IPS DF 6.9 (cell line): ENCODE results near the gene PLXDC1.

Source experiments
- DNase-seq: peaks from one replicate; pipeline ENCODE4 v3.0.0-alpha.2; 2013; ENCODE audit warnings: low read depth, low spot score
- H3K27ac ChIP-seq: one replicate; pipeline ENCODE4 v1.5.1; 2013; ENCODE audit warnings: low read length, control low read depth
- H3K27me3 ChIP-seq: 2 replicates; pipeline ENCODE4 v1.6.1; 2013; ENCODE audit warnings: mild to moderate bottlenecking, low read length; ENCODE audit not compliant: control insufficient read depth, insufficient read depth
- H3K36me3 ChIP-seq: 2 replicates; pipeline ENCODE4 v1.6.1; 2013; ENCODE audit warnings: low read length; ENCODE audit not compliant: control insufficient read depth, insufficient read depth
- H3K4me1 ChIP-seq: 2 replicates; pipeline ENCODE4 v1.6.1; 2013; ENCODE audit warnings: low read length; ENCODE audit not compliant: control insufficient read depth, insufficient read depth
- H3K4me3 ChIP-seq: 2 replicates; pipeline ENCODE4 v1.5.1; 2013; ENCODE audit warnings: mild to moderate bottlenecking, low read length
- H3K9me3 ChIP-seq: 2 replicates; pipeline ENCODE4 v1.6.1; 2013; ENCODE audit warnings: low read length, inconsistent platforms; ENCODE audit not compliant: control insufficient read depth, insufficient read depth
- WGBS: extraction: QIAGEN DNeasy Blood & Tissue Kit; methylation state at CpG from one replicate; pipeline ENCODE4 v1.1.7; 2013; ENCODE audit warnings: mixed read lengths, missing lambda C conversion rate; ENCODE audit not compliant: insufficient read length, insufficient coverage; 5-methylcytosine and 5-hydroxymethylcytosine counted together

PLXDC1 gene

GRCh38 chr17:39084558-39084957 lies 66.9 kb downstream of the PLXDC1 start:
- Histone ChIP-seq H3K27me3 (no peaks in the 10 kb centered on the region), H3K4me1 (no peaks in the 10 kb centered on the region; the same call in 1 of the 2 replicates), H3K4me3 (no peak overlapping the region), H3K9me3 (no peaks in the 10 kb centered on the region), H3K36me3 (no peaks in the 10 kb centered on the region), H3K27ac (no peak overlapping the region)
- WGBS = no CpG with 5 or more reads among the region's 11 CpGs
- no peak for DNase-seq

- H3K27ac ChIP-seq = no peak overlapping the region
- WGBS = no CpG with 5 or more reads among the region's 5 CpGs
- no peaks in the 10 kb centered on the region; the same call in 1 of the 2 replicates for H3K4me1 ChIP-seq
- no peaks in the 10 kb centered on the region for H3K9me3 ChIP-seq
- H3K36me3 ChIP-seq = no peaks in the 10 kb centered on the region
- no peak for DNase-seq
- no peaks in the 10 kb centered on the region for H3K27me3 ChIP-seq
- no peak overlapping the region for H3K4me3 ChIP-seq
Observed at GRCh38 chr17:39083270-39083669, 68.2 kb downstream of the PLXDC1 start.

- no peaks in the 10 kb centered on the region; the same call in 1 of the 2 replicates for H3K4me1 ChIP-seq
- no peak overlapping the region for H3K27ac ChIP-seq
- no peaks in the 10 kb centered on the region for H3K9me3 ChIP-seq
- WGBS = no CpG with 5 or more reads among the region's 1 CpG
- H3K4me3 ChIP-seq = no peak overlapping the region
- no peak for DNase-seq
- no peaks in the 10 kb centered on the region for H3K27me3 ChIP-seq
- H3K36me3 ChIP-seq = no peaks in the 10 kb centered on the region
Observed at GRCh38 chr17:39082482-39082881, 69.0 kb downstream of the PLXDC1 start.

DNA sequence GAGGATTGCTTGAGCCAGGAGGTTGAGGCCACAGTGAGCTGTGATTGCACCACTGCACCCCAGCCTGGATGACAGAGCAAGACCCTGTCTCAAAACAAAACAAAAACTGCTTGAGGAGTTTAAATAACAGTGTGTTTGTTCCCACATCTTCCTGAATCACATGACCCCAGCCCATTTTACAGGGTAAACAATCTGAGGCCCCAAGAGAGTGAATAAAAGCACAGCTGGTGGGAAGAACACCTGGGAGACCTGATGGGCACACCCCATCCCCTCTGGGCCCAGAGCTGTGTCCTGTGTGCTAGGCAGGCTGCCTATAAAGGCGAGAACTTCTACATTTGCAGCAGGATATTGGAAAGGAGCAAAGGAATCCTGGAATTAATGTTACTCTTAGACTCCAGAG lies 69.6 kb downstream of the PLXDC1 start:
- H3K27me3 ChIP-seq = no peaks in the 10 kb centered on the region

GRCh38 chr17:39080421-39081078 lies 70.9 kb downstream of the PLXDC1 start:
- no peaks in the 10 kb centered on the region for H3K36me3 ChIP-seq
- no peak overlapping the region for H3K27ac ChIP-seq
- DNase-seq = no peak
- H3K27me3 ChIP-seq = no peaks in the 10 kb centered on the region
- H3K4me1 ChIP-seq = no peaks in the 10 kb centered on the region; the same call in 1 of the 2 replicates
- WGBS = no CpG with 5 or more reads among the region's 6 CpGs
- H3K4me3 ChIP-seq = no peak overlapping the region
- H3K9me3 ChIP-seq = no peaks in the 10 kb centered on the region

More for the DNA sequence above, 69.6 kb downstream of the PLXDC1 start:
- DNase-seq = no peak
- no peaks in the 10 kb centered on the region for H3K36me3 ChIP-seq
- no peak overlapping the region for H3K4me3 ChIP-seq
- no peaks in the 10 kb centered on the region; the same call in 1 of the 2 replicates for H3K4me1 ChIP-seq
- no peak overlapping the region for H3K27ac ChIP-seq
- H3K9me3 ChIP-seq = no peaks in the 10 kb centered on the region
- no CpG with 5 or more reads among the region's 1 CpG for WGBS

DNA sequence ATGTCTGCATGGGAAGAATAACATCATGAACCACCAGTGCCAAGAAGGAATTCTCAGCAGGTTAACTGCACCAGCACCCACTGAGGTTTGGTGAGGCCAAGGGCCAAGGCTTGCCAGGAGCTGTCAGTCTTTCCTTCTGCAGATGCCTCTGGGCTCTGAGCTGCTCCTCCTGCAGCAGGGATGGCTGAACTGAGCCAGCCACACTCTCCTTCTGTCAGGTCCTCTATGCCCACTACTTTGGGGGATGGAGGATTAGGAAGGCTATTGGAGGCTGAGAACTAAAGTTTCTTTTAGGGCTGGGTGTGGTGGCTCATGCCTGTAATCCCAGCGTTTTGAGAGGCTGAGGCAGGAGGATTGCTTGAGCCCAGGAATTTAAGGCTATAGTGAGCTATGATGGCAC lies 71.6 kb downstream of the PLXDC1 start:
- no peak overlapping the region for H3K27ac ChIP-seq
- H3K4me3 ChIP-seq = no peak overlapping the region
- no peaks in the 10 kb centered on the region for H3K27me3 ChIP-seq
- WGBS = no CpG with 5 or more reads among the region's 1 CpG
- DNase-seq = no peak
- H3K36me3 ChIP-seq = no peaks in the 10 kb centered on the region
- no peaks in the 10 kb centered on the region; the same call in 1 of the 2 replicates for H3K4me1 ChIP-seq
- H3K9me3 ChIP-seq = no peaks in the 10 kb centered on the region

DNA sequence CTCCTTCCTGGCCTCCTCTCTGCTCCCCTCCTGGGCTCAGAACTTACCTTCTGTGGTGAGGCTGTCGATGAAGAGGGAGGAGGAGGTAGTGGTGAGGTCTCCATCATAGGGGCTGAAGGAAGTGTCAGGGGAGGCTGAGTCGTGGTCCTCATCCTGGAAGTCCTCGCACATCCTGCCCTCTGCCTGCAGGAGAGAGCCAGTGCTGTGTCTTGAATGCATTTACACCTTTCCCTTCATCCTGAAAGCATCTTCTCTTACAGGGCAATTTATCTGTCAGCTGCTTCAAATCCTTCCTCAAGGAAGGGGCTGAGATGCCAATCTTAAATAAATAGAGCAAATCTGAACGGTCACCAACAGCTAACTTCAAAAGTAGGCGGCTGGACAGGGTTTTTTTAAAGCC lies 73.6 kb downstream of the PLXDC1 start:
- no peaks in the 10 kb centered on the region; the same call in 1 of the 2 replicates for H3K4me1 ChIP-seq
- no peak overlapping the region for H3K4me3 ChIP-seq
- DNase-seq = no peak
- H3K9me3 ChIP-seq = no peaks in the 10 kb centered on the region
- WGBS = no CpG with 5 or more reads among the region's 5 CpGs
- H3K27me3 ChIP-seq = no peaks in the 10 kb centered on the region
- no peak overlapping the region for H3K27ac ChIP-seq
- no peaks in the 10 kb centered on the region for H3K36me3 ChIP-seq

DNA sequence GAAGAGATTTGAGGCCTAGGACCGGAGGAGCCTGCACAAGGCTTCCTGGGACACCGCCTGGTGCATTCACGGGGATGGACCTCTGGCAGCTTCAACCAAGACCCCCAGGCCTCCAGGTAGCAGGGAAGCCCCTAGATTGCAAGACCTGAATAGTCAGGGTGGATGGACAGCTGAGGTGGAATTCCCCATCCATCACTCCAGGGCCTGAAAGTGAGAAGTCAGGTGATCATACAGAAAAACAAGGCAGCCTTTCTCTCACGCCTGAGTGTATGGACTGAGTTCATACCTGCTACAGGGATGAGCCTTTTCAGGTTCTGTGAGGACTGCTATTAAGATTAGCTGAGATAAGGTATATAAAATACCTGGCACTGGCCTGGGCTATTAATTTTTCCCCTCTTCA lies 74.2 kb downstream of the PLXDC1 start:
- no peak for DNase-seq
- no peak overlapping the region for H3K27ac ChIP-seq
- H3K4me1 ChIP-seq = peaks cover under 1% of the 10 kb centered on the region; the same call in 1 of the 2 replicates
- no CpG with 5 or more reads among the region's 4 CpGs for WGBS
- no peak overlapping the region for H3K4me3 ChIP-seq
- no peaks in the 10 kb centered on the region for H3K27me3 ChIP-seq
- no peaks in the 10 kb centered on the region for H3K36me3 ChIP-seq
- no peaks in the 10 kb centered on the region for H3K9me3 ChIP-seq

DNA sequence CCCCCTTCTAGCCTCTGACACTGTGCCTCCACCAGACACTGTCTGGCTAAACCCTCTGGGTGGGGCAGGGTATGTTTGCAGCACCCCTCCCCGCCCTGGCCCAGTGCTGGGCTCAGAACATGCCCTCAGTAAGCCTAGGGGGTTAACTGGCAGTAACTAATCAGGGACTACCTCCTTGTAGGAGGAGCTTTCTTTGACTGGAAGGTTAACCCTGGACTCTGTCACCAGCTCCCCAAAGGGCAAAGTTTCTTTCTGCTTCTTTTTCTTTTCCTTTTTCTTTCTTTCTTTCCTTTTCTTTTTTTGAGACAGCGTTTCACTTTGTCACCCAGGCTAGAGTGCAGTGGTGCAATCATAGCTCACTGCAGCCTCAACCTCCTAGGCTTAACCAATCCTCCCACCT lies 76.8 kb downstream of the PLXDC1 start:
- Histone ChIP-seq H3K27ac (no peak overlapping the region), H3K9me3 (no peaks in the 10 kb centered on the region), H3K4me3 (no peak overlapping the region), H3K36me3 (no peaks in the 10 kb centered on the region), H3K27me3 (no peaks in the 10 kb centered on the region), H3K4me1 (peaks cover 2% of the 10 kb centered on the region; the same call in 1 of the 2 replicates)
- DNase-seq = no peak
- no CpG with 5 or more reads among the region's 2 CpGs for WGBS

GRCh38 chr17:39073916-39074315 lies 77.5 kb downstream of the PLXDC1 start:
- Histone ChIP-seq H3K36me3 (no peaks in the 10 kb centered on the region), H3K27ac (no peak overlapping the region), H3K9me3 (no peaks in the 10 kb centered on the region), H3K4me3 (no peak overlapping the region), H3K27me3 (no peaks in the 10 kb centered on the region), H3K4me1 (peaks cover 2% of the 10 kb centered on the region; the same call in 1 of the 2 replicates)
- no CpG with 5 or more reads among the region's 1 CpG for WGBS
- no peak for DNase-seq

GRCh38 chr17:39073353-39073752 lies 78.1 kb downstream of the PLXDC1 start:
- Histone ChIP-seq H3K4me3 (no peak overlapping the region), H3K4me1 (peaks cover 2% of the 10 kb centered on the region; the same call in 1 of the 2 replicates), H3K27me3 (no peaks in the 10 kb centered on the region), H3K36me3 (no peaks in the 10 kb centered on the region), H3K9me3 (no peaks in the 10 kb centered on the region), H3K27ac (no peak overlapping the region)
- no peak for DNase-seq
- WGBS = no CpG with 5 or more reads among the region's 3 CpGs
